Measurements from ENCODE around the gene ZNF467.

The ZNF467 gene

GRCh38 chr7:149735181-149735602, 38.2 kb downstream of the ZNF467 start:
- no peak for TF ChIP-seq CTCF (IDR thresholded peaks at IDR 0.05; ENCODE audit: insufficient read depth, low read depth, low read length, missing control alignments)
- DNase-seq (ENCODE audit: low read depth): peak; percentile 47
- H3K4me3 ChIP-seq (ENCODE audit: low read length): no peak overlapping the region

- no peak for TF ChIP-seq CTCF (IDR thresholded peaks at IDR 0.05; ENCODE audit: insufficient read depth, low read depth, low read length, missing control alignments)
- no peak overlapping the region for H3K4me3 ChIP-seq (ENCODE audit: low read length)
- no peak for DNase-seq (ENCODE audit: low read depth)
Observed at GRCh38 chr7:149734791-149735075, 38.7 kb downstream of the ZNF467 start.

GRCh38 chr7:149733924-149734790, 39.2 kb downstream of the ZNF467 start:
- DNase-seq (ENCODE audit: low read depth): peak; percentile 32
- no peak for TF ChIP-seq CTCF (IDR thresholded peaks at IDR 0.05; ENCODE audit: insufficient read depth, low read depth, low read length, missing control alignments)
- H3K4me3 ChIP-seq (ENCODE audit: low read length): no peak overlapping the region

GRCh38 chr7:149733131-149733923, 40.1 kb downstream of the ZNF467 start:
- DNase-seq (ENCODE audit: low read depth): no peak
- no peak for TF ChIP-seq CTCF (IDR thresholded peaks at IDR 0.05; ENCODE audit: insufficient read depth, low read depth, low read length, missing control alignments)

GRCh38 chr7:149732611-149733010, 40.8 kb downstream of the ZNF467 start:
- DNase-seq (ENCODE audit: low read depth): no peak

More at GRCh38 chr7:149733131-149733923, 40.1 kb downstream of the ZNF467 start:
- no peak overlapping the region for H3K4me3 ChIP-seq (ENCODE audit: low read length)

DNA sequence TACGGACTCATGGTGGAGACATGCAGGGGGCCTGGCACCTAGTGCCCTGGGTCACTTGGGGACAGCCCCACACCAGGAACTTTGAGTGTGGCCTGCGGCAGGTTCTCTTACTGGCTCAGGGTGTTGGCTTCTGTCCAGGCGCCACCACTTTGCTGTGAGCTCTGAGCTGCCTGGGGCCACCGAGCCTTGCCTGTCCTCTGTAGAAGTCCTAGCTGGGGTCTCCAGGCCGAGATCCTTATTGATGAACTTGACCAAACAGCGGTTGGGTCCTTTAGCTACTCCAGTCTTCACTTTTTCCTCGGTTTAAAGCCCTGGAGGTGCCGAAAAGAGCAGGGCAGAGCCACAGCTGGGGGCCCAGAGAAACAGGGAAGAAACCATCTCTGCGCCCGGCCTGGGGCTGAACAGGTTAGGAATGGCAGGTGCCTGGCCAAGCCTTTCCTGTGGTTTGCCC, 41.3 kb downstream of the ZNF467 start:
- no peak for TF ChIP-seq CTCF (IDR thresholded peaks at IDR 0.05; ENCODE audit: insufficient read depth, low read depth, low read length, missing control alignments)
- H3K4me3 ChIP-seq (ENCODE audit: low read length): no peak overlapping the region
- no peak for DNase-seq (ENCODE audit: low read depth)

More at GRCh38 chr7:149732611-149733010, 40.8 kb downstream of the ZNF467 start:
- no peak for TF ChIP-seq CTCF (IDR thresholded peaks at IDR 0.05; ENCODE audit: insufficient read depth, low read depth, low read length, missing control alignments)
- no peak overlapping the region for H3K4me3 ChIP-seq (ENCODE audit: low read length)
